Pancreas (tissue), 10 donors: ENCODE results near the gene YWHAB. TPM values are rescaled to one million over a fixed set of nuclear protein-coding genes. Genes with fewer than 3 reads are reported as not detected.

Source experiments
- ATAC-seq, 4 donors: fragments of 200-7000 bp; cut with Tn5 transposase; one replicate each; pipeline versions ENCODE4 v1.8.0 to v1.9.1; 2020; ENCODE audit warnings: mild to moderate bottlenecking in 4 of 4, moderate library complexity in 4 of 4
- DNase-seq, 6 donors: peaks; one replicate each; pipeline ENCODE4 v3.0.0-alpha.2; 2020
- FAIRE-seq: peaks from 2 replicates; lab custom pipeline; 2012; peaks lifted over from hg19 to GRCh38; lab: Jason Lieb, UNC
- H3K27ac ChIP-seq, 4 donors: fragments of 200-600 bp; sonication (generic); 1 replicate in 3 of 4; 2 replicates in 1 of 4; pipeline versions ENCODE4 v1.5.0 to v1.8.0; 2020
- H3K27me3 ChIP-seq, 4 donors: fragments of 200-600 bp; one replicate each; pipeline ENCODE4 v1.8.0; 2021
- H3K36me3 ChIP-seq, 3 donors: fragments of 200-600 bp; sonication (generic) in 1 of 3; one replicate each; pipeline versions ENCODE4 v1.5.0 to v1.8.0; 2020 to 2021
- H3K4me1 ChIP-seq, 3 donors: fragments of 200-600 bp; one replicate each; pipeline ENCODE4 v1.8.0; 2021
- H3K4me3 ChIP-seq, 4 donors: fragments of 200-600 bp; sonication (generic) in 2 of 4; one replicate each; pipeline versions ENCODE4 v1.5.0 to v1.8.0; 2020 to 2021
- H3K9me3 ChIP-seq, 4 donors: fragments of 200-600 bp; one replicate each; pipeline ENCODE4 v1.8.0; 2021
- WGBS, 2 donors: extraction: QIAGEN DNeasy Blood & Tissue Kit; methylation state at CpG; one replicate each; pipeline ENCODE4 v1.1.7; 2013; 5-methylcytosine and 5-hydroxymethylcytosine counted together
- intact Hi-C, 3 donors: fragments of 100-400 bp; cut with DNase I; formaldehyde crosslinking; loops; one replicate each; pipeline versions ENCODE4 v1.11.1 to v1.14.2; 2022
- polyA plus RNA-seq, 2 donors: library from polyadenylated mRNA; stranded (reverse); fragments of 200-250 nt; gene quantifications; one replicate each; pipeline ENCODE4 v1.2.3, GENCODE V29; 2013
- total RNA-seq, 6 donors: library from RNA; stranded (reverse); fragmentation: NEBNext Ultra II Directional in 4 of 6; extraction: Animal tissue kit (Norgen Biotek cat#: 25700) in 4 of 6; gene quantifications; one replicate each; pipeline versions ENCODE4 v1.2.1 to v1.2.4, GENCODE V29; 2021 to 2023
- TF ChIP-seq, protein P1 (sequence below), 4 donors: fragments of 200-600 bp; sonication (generic) in 3 of 4; IDR thresholded peaks; one replicate each; pipeline versions ENCODE4 v1.5.0 to v1.8.0; 2021; ENCODE audit warnings: antibody characterized with exemption in 4 of 4
- donor health status: healthy with polysubstance abuse.
- donor health status: DM: no; HTN: no; CAD: no; lungs with moderate emphysema.
- donor health status: DM: no; HTN: no; CAD: no.
- donor health status: control.
- donor health status: control.
- donor health status: Bipolar disorder and iron deficiency.
- donor health status: DM: yes; HTN: yes; CAD: no.
- donor health status: DM: no; HTN: no; CAD: no.
- donor health status: DM: no; HTN: no; CAD: no.
- donor health status: DM: yes; HTN: yes; CAD: no.

YWHAB gene
- total and polyA plus RNA-seq, 8 donors = 17.9 to 87.3 (median 46.2) TPM

DNA sequence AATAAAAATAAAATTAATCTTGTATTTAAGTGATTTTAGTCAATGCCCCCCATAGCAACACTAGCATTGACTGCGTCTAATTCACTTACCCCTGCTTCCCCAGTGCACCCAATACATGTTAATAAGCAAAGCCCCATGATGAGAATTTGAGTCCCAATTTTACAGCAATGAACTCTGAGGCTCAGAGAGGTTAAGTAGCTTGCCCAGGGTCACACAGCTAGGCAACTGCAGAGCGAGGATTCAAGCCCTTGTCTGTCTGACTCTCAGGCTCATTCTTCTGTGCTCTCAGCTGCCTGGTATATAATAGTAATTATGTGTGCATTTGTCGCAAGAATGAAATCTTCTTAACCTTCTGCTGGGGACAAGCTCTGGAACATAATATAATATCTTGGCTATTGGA is 32.8 kb downstream of the YWHAB start:
- WGBS, 2 donors = 98% methylated on average over 3 of the region's 3 CpGs
- H3K36me3 ChIP-seq = peaks cover 0 to 3% (median 3%) of the 10 kb centered on the region in 3 donors
- TF ChIP-seq, protein P1, sequence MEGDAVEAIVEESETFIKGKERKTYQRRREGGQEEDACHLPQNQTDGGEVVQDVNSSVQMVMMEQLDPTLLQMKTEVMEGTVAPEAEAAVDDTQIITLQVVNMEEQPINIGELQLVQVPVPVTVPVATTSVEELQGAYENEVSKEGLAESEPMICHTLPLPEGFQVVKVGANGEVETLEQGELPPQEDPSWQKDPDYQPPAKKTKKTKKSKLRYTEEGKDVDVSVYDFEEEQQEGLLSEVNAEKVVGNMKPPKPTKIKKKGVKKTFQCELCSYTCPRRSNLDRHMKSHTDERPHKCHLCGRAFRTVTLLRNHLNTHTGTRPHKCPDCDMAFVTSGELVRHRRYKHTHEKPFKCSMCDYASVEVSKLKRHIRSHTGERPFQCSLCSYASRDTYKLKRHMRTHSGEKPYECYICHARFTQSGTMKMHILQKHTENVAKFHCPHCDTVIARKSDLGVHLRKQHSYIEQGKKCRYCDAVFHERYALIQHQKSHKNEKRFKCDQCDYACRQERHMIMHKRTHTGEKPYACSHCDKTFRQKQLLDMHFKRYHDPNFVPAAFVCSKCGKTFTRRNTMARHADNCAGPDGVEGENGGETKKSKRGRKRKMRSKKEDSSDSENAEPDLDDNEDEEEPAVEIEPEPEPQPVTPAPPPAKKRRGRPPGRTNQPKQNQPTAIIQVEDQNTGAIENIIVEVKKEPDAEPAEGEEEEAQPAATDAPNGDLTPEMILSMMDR (IDR thresholded peaks at IDR 0.05) = no peak

GRCh38 chr20:44918761-44919160 is 33.3 kb downstream of the YWHAB start:
- intact Hi-C loops = no loop called here
- 90 to 96% methylated on average over 10 of the region's 10 CpGs for WGBS, 2 donors
- H3K4me3 ChIP-seq = no peak overlapping the region
- H3K4me1 ChIP-seq = no peaks in the 10 kb centered on the region
- TF ChIP-seq, protein P1 (IDR thresholded peaks at IDR 0.05) = no peak
- H3K36me3 ChIP-seq = no peaks in the 10 kb centered on the region
- ATAC-seq (no peak), DNase-seq (no peak), FAIRE-seq (no peak)
- H3K27me3 ChIP-seq = no peaks in the 10 kb centered on the region
- no peak overlapping the region for H3K27ac ChIP-seq
- no peaks in the 10 kb centered on the region for H3K9me3 ChIP-seq

More for the DNA sequence above, 32.8 kb downstream of the YWHAB start:
- Histone ChIP-seq H3K27me3 (no peaks in the 10 kb centered on the region), H3K27ac (no peak overlapping the region), H3K4me3 (no peak overlapping the region), H3K4me1 (no peaks in the 10 kb centered on the region), H3K9me3 (no peaks in the 10 kb centered on the region)
- intact Hi-C loops = no loop called here
- FAIRE-seq (no peak), DNase-seq (no peak), ATAC-seq (no peak)

DNA sequence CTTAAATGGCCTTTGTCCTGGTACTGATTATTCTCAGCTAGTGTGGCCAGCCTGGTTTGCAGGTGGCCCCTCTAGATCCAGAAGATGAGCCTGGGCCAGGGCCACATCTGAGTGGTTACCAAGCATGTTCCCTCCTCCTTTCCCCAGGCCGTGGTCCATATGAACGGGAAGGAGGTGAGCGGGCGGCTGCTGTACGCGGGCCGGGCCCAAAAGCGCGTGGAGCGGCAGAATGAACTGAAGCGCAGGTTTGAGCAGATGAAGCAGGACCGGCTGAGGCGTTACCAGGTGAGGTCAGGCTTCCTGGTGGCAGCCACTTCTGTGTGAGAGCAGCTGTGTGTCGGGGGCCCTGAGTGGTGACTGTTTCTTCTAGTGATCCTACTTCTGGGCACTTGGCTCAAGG is 35.9 kb downstream of the YWHAB start:
- H3K27me3 ChIP-seq = no peaks in the 10 kb centered on the region
- TF ChIP-seq, protein P1 (IDR thresholded peaks at IDR 0.05) = no peak
- no peak overlapping the region for H3K4me3 ChIP-seq
- no peak for FAIRE-seq
- ATAC-seq = no peak
- 96 to 97% methylated on average over 14 of the region's 14 CpGs for WGBS, 2 donors
- DNase-seq = no peak
- no peaks in the 10 kb centered on the region for H3K9me3 ChIP-seq
- no peak overlapping the region for H3K27ac ChIP-seq
- intact Hi-C loops = no loop called here
- H3K4me1 ChIP-seq = no peaks in the 10 kb centered on the region
- no peaks in the 10 kb centered on the region for H3K36me3 ChIP-seq

DNA sequence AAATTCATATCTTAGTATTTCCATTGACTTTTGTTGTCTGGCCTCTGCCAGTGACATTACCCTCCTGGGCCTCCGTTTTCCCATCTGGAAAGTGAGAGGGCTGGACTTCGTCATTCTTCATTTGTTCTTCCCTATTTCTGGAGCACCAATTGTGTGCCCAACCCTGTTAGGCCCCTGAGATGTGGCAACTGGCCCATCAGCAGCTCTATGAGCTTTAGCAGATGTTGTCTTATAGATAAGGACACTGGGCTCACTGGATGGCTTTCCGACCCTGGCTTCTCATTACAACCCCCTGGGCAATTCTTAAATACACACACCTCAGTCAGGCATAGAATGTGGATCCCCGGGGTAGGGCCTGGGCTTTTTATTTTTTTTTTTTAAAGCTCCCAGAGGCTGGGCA is 39.0 kb downstream of the YWHAB start:
- no peak for DNase-seq
- Histone ChIP-seq H3K27me3 (no peaks in the 10 kb centered on the region), H3K4me3 (no peak overlapping the region), H3K4me1 (no peaks in the 10 kb centered on the region), H3K9me3 (no peaks in the 10 kb centered on the region), H3K36me3 (no peaks in the 10 kb centered on the region), H3K27ac (no peak overlapping the region)
- WGBS, 2 donors = 83 to 88% methylated on average over 4 of the region's 4 CpGs
- ATAC-seq = no peak
- TF ChIP-seq, protein P1 (IDR thresholded peaks at IDR 0.05) = no peak
- intact Hi-C loops = no loop called here
- FAIRE-seq = no peak

DNA sequence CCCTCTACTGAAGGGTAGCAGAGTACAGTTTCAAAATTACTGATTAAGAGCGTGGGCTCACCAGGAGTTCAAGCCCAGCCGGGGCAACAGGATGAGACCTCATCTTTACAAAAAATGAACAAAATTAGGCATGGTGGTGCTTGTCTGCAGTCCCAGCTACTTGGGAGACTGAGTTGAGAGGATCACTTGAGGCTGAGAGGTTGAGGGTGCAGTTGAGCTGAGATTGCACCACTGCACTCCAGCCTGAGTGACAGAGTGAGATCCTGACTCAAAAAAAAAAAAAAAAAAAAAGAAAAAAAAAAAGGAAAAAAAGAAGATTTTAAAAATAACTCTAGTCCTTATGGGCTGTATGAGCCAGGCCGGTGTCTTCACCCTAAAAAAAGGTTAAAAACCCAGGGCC is 43.1 kb downstream of the YWHAB start:
- H3K4me1 ChIP-seq = no peaks in the 10 kb centered on the region
- TF ChIP-seq, protein P1 (IDR thresholded peaks at IDR 0.05) = no peak
- intact Hi-C loops = no loop called here
- ATAC-seq = no peak
- H3K4me3 ChIP-seq = no peak overlapping the region
- WGBS, 2 donors = 79 to 81% methylated on average over 3 of the region's 3 CpGs
- H3K9me3 ChIP-seq = no peaks in the 10 kb centered on the region
- no peak for DNase-seq
- no peak overlapping the region for H3K27ac ChIP-seq
- FAIRE-seq = no peak
- no peaks in the 10 kb centered on the region for H3K27me3 ChIP-seq
- peaks cover 0 to 7% (median 0%) of the 10 kb centered on the region in 3 donors for H3K36me3 ChIP-seq
